HCT116 (cell line): Measurements from ENCODE around the gene PPP1R12B. TPM values are rescaled to one million over a fixed set of nuclear protein-coding genes. Genes with fewer than 3 reads are reported as not detected.
A peak's percentile ranks its signal among the peaks of the same experiment; 100 is the strongest.

Experiments used
- ATAC-seq: fragments of 200-7000 bp; cut with Tn5 transposase; 2 replicates; pipeline ENCODE4 v1.9.1; 2020; ENCODE audit warnings: mild to moderate bottlenecking, moderate library complexity
- BruUV-seq: library from RNA; stranded (reverse); fragments of 400-500 nt; replicated peaks from 2 replicates; lab custom pipeline; 2021; lab: Mats Ljungman, UMichigan
- CTCF ChIA-PET: fragments of 300-600 bp; sonication (Branson Sonifier 250); formaldehyde crosslinking; loops from one replicate; lab custom pipeline; 2021; ENCODE audit warnings: antibody characterized with exemption; lab: Charles Lee
- POLR2A ChIA-PET: fragments of 300-600, 350-600 bp; sonication (Branson Sonifier 250); formaldehyde crosslinking; loops from one replicate; lab custom pipeline; 2021; ENCODE audit warnings: antibody characterized with exemption; lab: Charles Lee
- RAD21 ChIA-PET, 2 experiments: fragments of 300-600 bp; sonication (Branson Sonifier 250); formaldehyde crosslinking; loops; one replicate each; lab custom pipeline; 2023; ENCODE audit warnings: low total read pairs in 2 of 2; ENCODE audit not compliant: uncharacterized antibody in 2 of 2, unreplicated experiment in 2 of 2, low non-redundant PET in 1 of 2; lab: Charles Lee
- DNase-seq: peaks from one replicate; pipeline ENCODE4 v3.0.0-alpha.2; 2010; ENCODE audit warnings: low read depth, low spot score
- H2AFZ ChIP-seq: fragments of 200-600 bp; shearing (Covaris generic), sonication (generic); 2 replicates; pipeline ENCODE4 v1.6.1; 2017; ENCODE audit warnings: low read depth, mixed run types, mixed read lengths, antibody characterized with exemption, low read length; ENCODE audit not compliant: poor library complexity, severe bottlenecking
- H3K27ac ChIP-seq: 2 replicates; pipeline ENCODE4 v1.5.1; 2012; ENCODE audit warnings: low read depth, low read length
- H3K27me3 ChIP-seq: fragments of 200-600 bp; sonication (generic); 2 replicates; pipeline ENCODE4 v1.6.1; 2016; ENCODE audit warnings: mixed run types, low read length, mixed read lengths; ENCODE audit not compliant: insufficient read depth
- H3K36me3 ChIP-seq, 2 experiments: fragments of 200-500 bp in 1 of 2; fragments of 200-600 bp in 1 of 2; sonication (Bioruptor generic) in 1 of 2; sonication (generic) in 1 of 2; 2 replicates each; pipeline versions ENCODE4 v1.5.1 to v1.6.1; 2014 to 2016; ENCODE audit warnings: low read length in 2 of 2, inconsistent platforms in 1 of 2, mixed read lengths in 1 of 2, mixed run types in 1 of 2; ENCODE audit not compliant: insufficient read depth in 2 of 2, control insufficient read depth in 1 of 2
- H3K4me1 ChIP-seq, 2 experiments: fragments of 200-600 bp in 1 of 2; sonication (generic) in 1 of 2; 2 replicates each; pipeline versions ENCODE4 v1.5.1 to v1.6.1; 2012 to 2017; ENCODE audit warnings: low read length in 2 of 2, inconsistent platforms in 1 of 2, mild to moderate bottlenecking in 1 of 2, mixed read lengths in 1 of 2, mixed run types in 1 of 2, moderate library complexity in 1 of 2; ENCODE audit not compliant: insufficient read depth in 2 of 2, control insufficient read depth in 1 of 2
- H3K4me2 ChIP-seq: fragments of 200-600 bp; sonication (generic); 2 replicates; pipeline ENCODE4 v1.6.1; 2017; ENCODE audit warnings: mixed run types, low read length, mixed read lengths
- H3K4me3 ChIP-seq, 2 experiments: fragments of 200-600 bp in 1 of 2; sonication (generic) in 1 of 2; replicated peaks in 1 of 2; 2 replicates each; pipeline ENCODE4 v1.5.1; 2011 to 2016; ENCODE audit warnings: low read length in 2 of 2, control low read depth in 1 of 2, low read depth in 1 of 2, mild to moderate bottlenecking in 1 of 2, mixed read lengths in 1 of 2, mixed run types in 1 of 2
- H3K79me2 ChIP-seq: fragments of 200-600 bp; sonication (generic); 2 replicates; pipeline ENCODE4 v1.6.1; 2017; ENCODE audit warnings: mild to moderate bottlenecking, mixed run types, low read length, moderate library complexity, mixed read lengths; ENCODE audit not compliant: insufficient read depth
- H3K9ac ChIP-seq: fragments of 200-600 bp; sonication (generic); 2 replicates; pipeline ENCODE4 v1.6.1; 2016; ENCODE audit warnings: low read length, mixed read lengths
- H3K9me2 ChIP-seq: fragments of 200-600 bp; sonication (generic), shearing (Covaris generic); 2 replicates; pipeline ENCODE4 v1.6.1; 2017; ENCODE audit warnings: mixed run types, mild to moderate bottlenecking, moderate library complexity; ENCODE audit not compliant: insufficient read depth
- H3K9me3 ChIP-seq, 2 experiments: fragments of 200-500 bp in 1 of 2; fragments of 200-600 bp in 1 of 2; sonication (Bioruptor generic) in 1 of 2; sonication (generic) in 1 of 2; 2 replicates each; pipeline ENCODE4 v1.6.1; 2014 to 2017; ENCODE audit warnings: low read length in 2 of 2, mixed read lengths in 2 of 2, inconsistent platforms in 1 of 2, low read depth in 1 of 2, mild to moderate bottlenecking in 1 of 2, mixed run types in 1 of 2, moderate library complexity in 1 of 2; ENCODE audit not compliant: control insufficient read depth in 1 of 2, insufficient read depth in 1 of 2
- H4K20me1 ChIP-seq: fragments of 200-600 bp; sonication (generic), shearing (Covaris generic); 2 replicates; pipeline ENCODE4 v1.6.1; 2017; ENCODE audit warnings: mixed run types, mild to moderate bottlenecking, moderate library complexity; ENCODE audit not compliant: insufficient read depth
- EGR1 ChIP-seq: IDR thresholded peaks from 2 replicates; pipeline ENCODE4 v1.6.1; 2012; ENCODE audit warnings: low read depth
- EZH2 ChIP-seq: fragments of 200-600 bp; sonication (generic); IDR thresholded peaks from 2 replicates; pipeline ENCODE4 v1.6.1; 2017; ENCODE audit warnings: antibody characterized with exemption, mixed run types
- FOSL1 ChIP-seq: IDR thresholded peaks from 2 replicates; pipeline ENCODE4 v1.6.1; 2012; ENCODE audit warnings: low read depth
- JUND ChIP-seq: IDR thresholded peaks from 2 replicates; pipeline ENCODE4 v1.6.1; 2012
- POLR2A ChIP-seq: IDR thresholded peaks from 2 replicates; pipeline ENCODE4 v1.7.0; 2011; ENCODE audit warnings: borderline replicate concordance; ENCODE audit not compliant: insufficient read depth, insufficient read length; ENCODE audit errors: extremely low read depth
- SIN3A ChIP-seq: IDR thresholded peaks from 2 replicates; pipeline ENCODE4 v1.6.1; 2012; ENCODE audit warnings: low read depth
- SP1 ChIP-seq: IDR thresholded peaks from 2 replicates; pipeline ENCODE4 v1.6.1; 2012; ENCODE audit warnings: low read depth
- YY1 ChIP-seq: IDR thresholded peaks from 2 replicates; pipeline ENCODE4 v1.6.1; 2011; ENCODE audit warnings: low read length, low read depth, moderate library complexity, mild to moderate bottlenecking; ENCODE audit not compliant: insufficient replicate concordance; ENCODE audit errors: extremely low read depth
- ZBTB33 ChIP-seq: IDR thresholded peaks from 2 replicates; pipeline ENCODE4 v1.6.1; 2011; ENCODE audit warnings: mild to moderate bottlenecking, low read length, moderate library complexity; ENCODE audit not compliant: insufficient replicate concordance; ENCODE audit errors: extremely low read depth
- ZFX ChIP-seq: fragments of 450-650 bp; IDR thresholded peaks from 2 replicates; pipeline ENCODE4 v1.6.1; 2017
- ZNF274 ChIP-seq: fragments of 200-500 bp; sonication (Bioruptor generic); IDR thresholded peaks from 2 replicates; pipeline ENCODE4 v1.6.1; 2014; ENCODE audit warnings: mild to moderate bottlenecking, low read depth, low read length, inconsistent platforms
- intact Hi-C: fragments of 100-400 bp; cut with micrococcal nuclease; formaldehyde crosslinking; loops from 2 replicates; pipeline ENCODE4 v1.10.0; 2022
- total RNA-seq: library from RNA; stranded (reverse); gene quantifications from one replicate; pipeline ENCODE4 v1.2.1, GENCODE V29; 2021; ENCODE audit not compliant: unreplicated experiment
- TF ChIP-seq, protein P1 (sequence below): IDR thresholded peaks from 2 replicates; pipeline ENCODE4 v1.6.1; 2012
- TF ChIP-seq, protein P2 (sequence below): IDR thresholded peaks from 2 replicates; pipeline ENCODE4 v1.6.1; 2012

PPP1R12B gene
- total RNA-seq, 1 experiment from 2014 or later: 14.3 TPM

GRCh38 chr1:202586018-202586821 is 237.7 kb downstream of the PPP1R12B start:
- Histone ChIP-seq H3K9ac (peak overlapping the region; percentile 15; the same call in 1 of the 2 replicates), H3K9me2 (no peaks in the 10 kb centered on the region), H3K36me3 (no peaks in the 10 kb centered on the region), H3K4me2 (peak overlapping the region; percentile 20; the same call in 1 of the 2 replicates), H3K27ac (no peak overlapping the region), H4K20me1 (no peaks in the 10 kb centered on the region), H3K4me1 (peaks cover 22 to 51% of the 10 kb centered on the region in 2 experiments)
- POLR2A ChIA-PET: no interaction called here
- ATAC-seq: no peak
- TF ChIP-seq POLR2A (no peak), ZFX (no peak), EGR1 (no peak), YY1 (no peak), SP1 (no peak), SIN3A (no peak), ZNF274 (no peak), FOSL1 (no peak), ZBTB33 (no peak), JUND (no peak), EZH2 (no peak)
- TF ChIP-seq, protein P1, sequence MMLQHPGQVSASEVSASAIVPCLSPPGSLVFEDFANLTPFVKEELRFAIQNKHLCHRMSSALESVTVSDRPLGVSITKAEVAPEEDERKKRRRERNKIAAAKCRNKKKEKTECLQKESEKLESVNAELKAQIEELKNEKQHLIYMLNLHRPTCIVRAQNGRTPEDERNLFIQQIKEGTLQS: no peak
- TF ChIP-seq, protein P2, sequence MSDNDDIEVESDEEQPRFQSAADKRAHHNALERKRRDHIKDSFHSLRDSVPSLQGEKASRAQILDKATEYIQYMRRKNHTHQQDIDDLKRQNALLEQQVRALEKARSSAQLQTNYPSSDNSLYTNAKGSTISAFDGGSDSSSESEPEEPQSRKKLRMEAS: no peak
- TF ChIP-seq, all 23 proteins: peak for 0
- Histone ChIP-seq H3K27me3 (no peaks in the 10 kb centered on the region), H3K79me2 (no peaks in the 10 kb centered on the region), H3K4me3 (no peak overlapping the region), H2AFZ (no peak overlapping the region), H3K9me3 (no peaks in the 10 kb centered on the region)
- ChIA-PET CTCF (interaction anchor here (1.6 kb wide), 1 partner anchor 14 kb away, joined by 5 read pairs; no protein-coding TSS in a partner anchor), RAD21 (no interaction called here)
- intact Hi-C loops: no loop called here
- BruUV-seq: no TSS peak
- DNase-seq: no peak
